Measurements from ENCODE around the gene PTPRG.

Gene PTPRG

DNA sequence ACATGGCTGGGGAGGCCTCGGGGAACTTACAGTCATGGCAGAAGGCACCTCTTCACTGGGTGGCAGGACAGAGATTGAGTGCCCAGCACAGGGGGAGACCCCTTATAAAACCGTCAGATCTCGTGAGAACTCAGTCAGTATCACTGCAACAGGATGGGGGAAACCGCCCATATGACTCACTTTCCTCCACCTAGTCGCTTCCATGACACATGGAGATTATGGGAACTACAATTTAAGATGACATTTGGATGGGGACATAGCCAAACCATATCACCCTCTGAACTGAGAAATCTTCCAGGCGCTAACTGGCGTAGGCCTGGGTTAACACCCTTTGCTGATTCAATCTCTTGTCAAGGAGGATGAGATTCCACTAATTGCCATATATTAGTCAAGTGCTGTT, 419.7 kb downstream of the PTPRG start:
- in situ Hi-C loops (cut with MboI; ENCODE audit: low sequenced_read_pairs): no loop called here

DNA sequence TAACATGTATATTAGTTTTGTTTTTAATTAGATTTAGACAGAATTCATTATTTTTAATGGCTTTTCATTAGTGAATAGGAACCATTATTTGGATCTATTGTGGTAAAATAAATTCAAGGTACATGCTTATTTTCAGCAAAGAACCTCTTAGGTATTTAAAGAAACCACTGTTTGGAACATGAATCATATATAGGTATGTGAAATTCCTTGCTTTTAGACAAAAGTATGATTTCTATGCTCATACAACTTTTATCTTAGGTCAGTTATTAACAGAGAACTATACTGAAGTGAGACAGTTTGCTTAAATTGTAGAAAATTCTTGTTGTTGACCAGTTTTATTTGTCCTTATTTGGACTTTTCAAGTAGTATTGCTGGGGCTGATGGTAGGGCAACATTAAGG, 422.1 kb downstream of the PTPRG start:
- in situ Hi-C loops (cut with MboI; ENCODE audit: low sequenced_read_pairs): no loop called here

DNA sequence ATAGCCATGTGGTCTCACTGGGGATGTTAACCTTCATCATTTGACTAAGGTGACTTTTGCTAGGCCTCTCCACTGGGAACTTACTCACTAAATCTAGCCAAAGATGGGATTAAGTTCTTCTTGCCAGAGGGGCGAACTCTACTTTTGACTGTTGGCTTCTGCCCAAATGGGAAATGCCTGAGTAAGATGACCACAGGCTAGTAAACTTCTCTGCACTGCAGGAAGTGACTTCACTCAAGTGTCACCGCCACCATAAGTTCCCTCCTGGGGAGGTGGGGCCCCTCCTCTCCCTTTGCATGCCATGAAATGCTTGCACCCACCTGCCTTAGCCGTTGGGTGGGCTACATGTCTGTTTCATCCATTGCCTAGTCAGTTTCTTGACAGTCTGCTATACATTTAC, 423.6 kb downstream of the PTPRG start:
- in situ Hi-C loops (cut with MboI; ENCODE audit: low sequenced_read_pairs): no loop called here

DNA sequence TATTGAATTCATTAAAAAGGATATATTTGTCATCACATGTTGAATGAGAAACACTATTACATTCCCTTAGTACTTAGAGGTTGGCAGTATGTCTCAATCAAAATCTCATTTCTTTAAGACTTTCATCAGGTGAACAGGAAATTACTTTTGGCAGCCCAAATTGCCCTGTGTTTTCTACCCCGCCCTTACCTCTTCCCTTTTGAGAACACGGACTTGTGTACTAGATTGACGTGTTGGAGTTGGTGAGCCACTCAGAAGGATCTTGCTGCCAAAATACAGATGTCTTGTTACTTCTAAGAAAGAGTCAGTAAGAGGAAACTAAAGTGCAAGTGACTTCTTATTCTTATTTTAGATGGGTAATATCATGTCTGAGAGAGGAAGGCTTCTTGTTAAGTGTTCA, 425.1 kb downstream of the PTPRG start:
- in situ Hi-C loops (cut with MboI; ENCODE audit: low sequenced_read_pairs): no loop called here

DNA sequence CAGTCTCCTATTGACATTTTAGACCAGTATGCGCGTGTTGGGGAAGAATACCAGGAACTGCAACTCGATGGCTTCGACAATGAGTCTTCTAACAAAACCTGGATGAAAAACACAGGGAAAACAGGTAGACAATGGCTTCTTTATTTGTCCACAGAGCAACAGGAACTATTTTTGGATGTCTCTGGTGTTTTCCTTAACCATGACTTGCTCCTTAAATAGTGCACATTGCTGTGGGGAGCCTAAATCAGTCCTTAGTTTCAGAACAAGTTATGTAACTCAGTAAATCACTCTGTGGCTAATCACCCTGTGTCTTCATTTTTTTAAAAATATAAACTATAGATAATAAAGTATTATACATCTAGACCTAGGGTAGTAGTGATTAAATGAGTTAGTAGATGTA, 428.3 kb downstream of the PTPRG start:
- in situ Hi-C loops (cut with MboI; ENCODE audit: low sequenced_read_pairs): no loop called here

DNA sequence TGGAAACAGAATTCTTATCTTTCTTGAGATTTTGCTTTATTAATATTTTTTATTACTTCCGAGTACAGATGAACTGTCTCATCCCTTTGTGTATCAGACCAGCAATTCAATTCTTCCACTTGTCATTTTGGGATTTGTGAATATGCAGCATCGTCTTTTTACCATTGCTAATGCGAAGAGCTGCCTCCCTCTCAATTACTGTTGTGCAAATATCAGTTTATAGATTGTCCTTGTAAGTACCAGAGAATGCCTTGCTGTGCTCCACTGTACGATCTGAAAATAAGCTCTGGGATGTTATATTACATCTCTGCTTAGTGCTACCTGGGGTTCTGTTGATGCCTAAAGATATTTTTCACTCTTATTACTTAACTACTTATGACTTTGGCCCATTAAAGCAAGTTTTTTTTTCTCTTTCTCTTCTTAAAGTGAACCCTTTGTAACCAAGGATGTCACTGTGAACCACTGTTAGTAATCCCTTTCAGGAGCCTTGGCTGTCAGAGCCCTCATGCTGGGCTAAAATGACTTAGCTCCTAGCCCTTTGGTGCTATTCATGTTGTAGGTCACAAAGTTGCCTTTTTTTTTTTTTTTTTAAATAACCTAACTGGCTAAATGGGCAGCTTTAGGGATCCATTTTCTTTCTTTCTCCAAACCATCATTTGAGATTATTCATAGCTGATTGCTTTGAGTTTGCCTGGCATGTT, 429.1 kb downstream of the PTPRG start:
- in situ Hi-C loops (cut with MboI; ENCODE audit: low sequenced_read_pairs): no loop called here

DNA sequence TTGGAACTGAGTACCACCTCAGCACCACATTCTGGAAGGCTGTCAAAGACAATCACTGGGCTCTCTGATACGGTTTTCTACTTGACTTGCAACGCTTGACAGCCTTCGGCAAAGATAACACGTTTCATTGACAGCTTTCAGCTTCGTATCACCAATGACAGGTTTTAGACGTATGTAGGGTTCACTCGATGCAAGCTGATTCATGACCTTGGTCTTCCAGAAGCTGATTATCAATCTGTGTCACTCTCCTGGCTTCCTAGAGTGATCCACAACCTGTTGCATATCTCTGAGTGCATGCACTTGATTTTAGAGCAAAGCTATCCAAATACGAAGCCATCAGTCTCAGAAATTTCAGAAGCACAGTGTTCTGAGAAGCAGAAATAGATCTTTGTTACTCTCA, 430.3 kb downstream of the PTPRG start:
- in situ Hi-C loops (cut with MboI; ENCODE audit: low sequenced_read_pairs): no loop called here

DNA sequence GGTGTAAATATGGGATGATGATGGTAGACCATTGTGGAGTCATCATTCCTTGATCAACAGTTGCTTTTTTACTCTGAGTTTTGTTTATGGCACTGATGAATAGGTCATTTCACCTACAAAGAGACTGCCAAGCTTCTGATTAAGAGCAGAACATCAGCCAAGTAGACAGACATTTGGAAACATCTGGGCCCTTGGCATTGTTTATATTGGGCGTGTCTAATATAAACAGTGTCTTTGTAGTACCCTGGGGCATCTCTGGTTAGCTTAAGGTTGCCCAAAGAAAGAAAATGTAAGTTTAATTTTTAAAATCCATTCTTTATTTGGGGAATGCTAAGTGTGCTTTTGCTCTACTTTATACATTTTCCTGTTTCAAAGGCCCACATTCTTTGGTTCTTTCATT, 435.0 kb downstream of the PTPRG start:
- in situ Hi-C loops (cut with MboI; ENCODE audit: low sequenced_read_pairs): no loop called here

DNA sequence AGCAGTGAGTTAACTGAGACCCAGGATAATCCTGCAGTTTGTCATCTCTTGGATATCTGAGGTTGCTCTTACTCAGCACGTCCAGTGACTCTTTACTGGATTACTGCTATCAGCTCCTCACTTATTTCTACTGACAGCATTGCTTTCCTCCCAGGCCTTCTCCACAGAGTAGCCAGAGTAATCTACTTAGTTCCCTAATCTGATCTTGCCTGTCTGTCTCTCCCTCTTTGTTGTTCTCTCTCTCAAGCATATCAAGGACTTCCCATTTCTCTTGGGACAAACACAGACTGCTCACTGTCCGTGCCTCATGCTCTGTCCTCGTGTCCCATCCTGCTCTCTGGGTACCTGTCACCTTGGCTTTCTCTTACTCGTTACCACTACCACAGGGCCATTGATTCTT, 435.7 kb downstream of the PTPRG start:
- in situ Hi-C loops (cut with MboI; ENCODE audit: low sequenced_read_pairs): no loop called here

DNA sequence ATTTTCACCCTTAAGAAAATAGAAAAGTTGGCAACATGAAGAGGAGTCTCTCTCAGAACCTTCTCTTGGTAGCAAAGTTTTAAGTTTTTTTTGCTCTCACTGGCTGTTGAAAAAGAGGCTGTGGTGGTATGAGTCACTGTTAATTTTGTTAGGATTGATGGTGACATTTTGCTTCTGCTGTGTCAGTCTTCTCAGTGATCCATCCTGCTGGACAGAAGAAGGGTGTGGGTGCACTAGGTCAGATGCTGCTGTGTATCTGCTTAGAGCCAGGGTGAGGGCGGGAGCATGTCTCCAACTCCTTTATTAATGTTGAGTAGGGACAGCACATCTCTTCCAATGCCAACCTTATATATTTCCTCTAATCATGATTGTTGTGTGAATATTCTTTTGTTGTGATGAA, 442.5 kb downstream of the PTPRG start:
- in situ Hi-C loops (cut with MboI; ENCODE audit: low sequenced_read_pairs): no loop called here

DNA sequence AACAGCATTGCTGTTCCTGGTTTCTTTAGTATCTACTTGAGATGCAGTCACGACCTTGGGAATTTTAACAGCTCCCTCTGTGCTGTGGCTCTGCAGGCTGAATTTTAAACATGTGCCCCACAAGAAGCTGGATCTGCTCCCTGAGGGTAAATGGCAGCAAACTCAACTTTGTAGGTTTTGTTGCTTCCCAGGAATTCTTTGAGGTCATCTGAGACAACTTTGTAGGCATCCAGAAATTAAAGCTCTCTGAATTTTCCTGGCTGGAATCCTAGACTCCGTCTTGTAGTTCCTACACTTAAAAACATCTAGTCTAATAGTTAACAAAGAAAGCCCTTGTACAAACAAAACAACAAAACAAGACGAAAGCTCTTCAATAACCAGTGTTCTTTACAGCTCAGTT, 445.7 kb downstream of the PTPRG start:
- in situ Hi-C loops (cut with MboI; ENCODE audit: low sequenced_read_pairs): no loop called here

DNA sequence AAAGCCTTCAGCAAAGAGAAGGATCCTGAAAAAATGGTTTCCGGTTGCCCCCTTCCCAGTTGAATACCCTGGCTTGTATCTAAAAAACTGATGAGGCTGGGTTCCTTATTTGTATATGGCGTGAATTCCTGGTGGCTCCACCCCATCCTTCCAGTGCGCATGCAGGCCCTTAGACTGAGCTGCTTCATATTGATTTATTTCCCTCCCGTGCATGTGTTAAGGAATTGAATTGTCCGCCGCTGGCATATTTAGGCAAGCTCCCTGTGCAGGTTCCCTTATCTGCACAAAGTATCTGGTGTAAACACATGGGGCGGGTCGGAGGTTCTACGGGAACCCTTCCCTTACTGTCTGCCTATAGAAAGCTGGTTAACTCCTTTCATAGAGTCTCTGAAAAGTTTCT, 449.6 kb downstream of the PTPRG start:
- in situ Hi-C loops (cut with MboI; ENCODE audit: low sequenced_read_pairs): no loop called here

DNA sequence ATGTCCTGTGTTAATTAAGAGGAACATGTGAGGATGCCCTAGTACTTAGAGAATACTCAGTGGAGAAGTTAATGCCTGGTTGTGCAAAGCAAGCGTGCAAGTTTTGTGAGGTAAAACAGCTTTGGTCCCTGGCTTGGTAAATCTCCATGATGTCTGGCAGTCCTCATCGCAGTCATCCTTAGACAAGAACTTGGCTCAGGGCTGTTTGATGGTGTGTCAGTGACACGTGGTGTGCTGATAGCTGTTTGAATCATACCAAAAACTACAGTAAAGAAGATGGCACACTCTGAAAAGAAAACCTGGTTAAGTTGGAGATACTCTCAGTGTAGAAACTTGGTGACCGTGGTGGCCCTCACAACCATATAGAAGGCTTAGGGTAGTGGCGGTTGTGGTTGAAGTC, 450.3 kb downstream of the PTPRG start:
- in situ Hi-C loops (cut with MboI; ENCODE audit: low sequenced_read_pairs): no loop called here

DNA sequence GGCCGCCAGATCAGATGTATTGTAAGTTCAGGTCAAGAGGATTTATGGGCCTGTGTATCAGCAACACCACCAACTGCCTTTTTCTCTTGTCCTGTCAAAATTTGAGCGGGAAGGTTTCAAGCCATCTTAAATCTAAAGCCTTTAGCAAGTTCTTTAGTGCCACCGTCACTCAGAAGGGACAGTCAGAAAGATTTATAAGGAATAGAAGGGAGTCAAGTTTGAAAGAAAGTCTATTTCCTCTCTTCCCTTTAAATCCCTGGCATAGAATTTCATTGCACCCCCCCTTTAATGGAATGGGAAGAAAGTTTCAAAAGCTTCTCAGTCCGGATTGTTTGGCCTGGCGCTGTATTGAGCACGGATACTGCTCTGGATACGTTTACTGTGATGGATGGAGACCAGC, 452.6 kb downstream of the PTPRG start:
- in situ Hi-C loops (cut with MboI; ENCODE audit: low sequenced_read_pairs): no loop called here

DNA sequence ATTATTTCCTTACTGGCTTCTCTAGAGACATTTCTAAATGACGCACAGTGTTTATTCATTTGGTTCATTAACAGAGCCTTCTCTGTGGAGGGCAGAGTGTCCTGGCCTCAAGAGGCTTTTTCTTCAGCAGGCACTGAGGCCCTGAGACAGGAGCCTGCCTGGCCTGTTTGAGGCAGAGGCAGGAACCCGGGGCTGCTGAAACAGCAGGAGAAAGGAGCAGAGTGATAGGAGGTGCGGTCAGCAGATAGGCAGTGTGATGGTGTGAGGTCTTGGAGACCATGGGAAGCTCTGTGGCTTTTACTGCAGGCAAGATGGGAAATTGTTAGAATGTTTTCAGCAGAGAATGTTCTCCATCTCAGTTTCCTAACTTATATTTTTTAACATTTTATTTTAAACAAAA, 453.7 kb downstream of the PTPRG start:
- in situ Hi-C loops (cut with MboI; ENCODE audit: low sequenced_read_pairs): no loop called here

DNA sequence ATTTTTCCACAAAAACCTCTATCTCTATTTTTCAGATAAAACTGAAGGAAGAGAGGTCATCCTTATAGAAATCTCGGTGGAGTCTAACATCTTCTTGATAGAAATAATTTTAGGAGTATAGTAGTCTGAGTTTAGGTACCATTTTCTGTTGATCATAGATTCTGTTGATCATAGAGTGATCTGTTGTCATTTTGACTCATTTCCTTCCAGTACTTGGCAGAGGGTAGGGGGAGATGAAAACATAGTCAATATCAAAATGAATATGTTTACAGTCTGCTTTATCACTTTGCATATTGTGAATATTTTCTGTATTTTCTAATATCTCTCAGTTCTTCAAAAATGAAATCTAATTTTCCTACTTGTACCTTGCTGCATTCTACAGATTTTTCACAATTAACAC, 458.5 kb downstream of the PTPRG start:
- in situ Hi-C loops (cut with MboI; ENCODE audit: low sequenced_read_pairs): no loop called here

DNA sequence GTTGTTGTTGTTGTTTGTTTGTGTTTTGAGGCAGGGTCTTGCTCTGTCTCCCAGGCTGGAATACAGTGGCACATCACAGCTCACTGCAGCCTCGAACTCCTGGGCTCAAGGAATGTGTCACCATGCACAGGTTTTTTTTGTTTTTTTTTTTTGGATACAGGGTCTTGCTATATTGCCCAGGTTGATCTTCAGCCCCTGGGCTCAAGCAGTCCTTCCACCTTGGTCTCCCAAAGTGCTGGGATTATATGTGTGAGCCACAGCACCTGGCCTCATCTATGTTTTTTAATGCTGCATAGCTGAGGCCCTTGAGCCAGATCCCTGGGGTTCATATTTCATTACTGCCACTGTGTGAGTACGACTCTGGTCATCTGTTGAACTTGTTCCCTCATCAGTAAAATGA, 459.3 kb downstream of the PTPRG start:
- in situ Hi-C loops (cut with MboI; ENCODE audit: low sequenced_read_pairs): no loop called here

DNA sequence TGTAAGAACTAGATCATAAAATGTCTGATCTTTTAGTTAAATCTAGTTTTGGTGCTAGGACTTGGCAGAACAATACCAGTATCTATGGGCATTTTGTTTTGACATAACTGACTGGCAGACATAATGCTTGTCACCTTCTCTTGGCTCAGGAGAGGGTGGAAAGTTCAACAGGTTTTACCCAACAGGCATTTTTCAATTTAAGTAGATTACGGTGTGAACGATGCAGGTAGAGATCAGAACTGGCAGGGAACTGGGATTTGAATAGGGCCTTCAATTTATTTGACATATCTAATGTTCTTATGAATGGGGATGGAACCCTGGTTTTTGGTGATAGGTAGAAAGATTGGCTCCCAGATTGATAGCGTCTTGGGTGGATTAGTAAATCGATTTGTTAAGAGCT, 460.9 kb downstream of the PTPRG start:
- in situ Hi-C loops (cut with MboI; ENCODE audit: low sequenced_read_pairs): no loop called here

DNA sequence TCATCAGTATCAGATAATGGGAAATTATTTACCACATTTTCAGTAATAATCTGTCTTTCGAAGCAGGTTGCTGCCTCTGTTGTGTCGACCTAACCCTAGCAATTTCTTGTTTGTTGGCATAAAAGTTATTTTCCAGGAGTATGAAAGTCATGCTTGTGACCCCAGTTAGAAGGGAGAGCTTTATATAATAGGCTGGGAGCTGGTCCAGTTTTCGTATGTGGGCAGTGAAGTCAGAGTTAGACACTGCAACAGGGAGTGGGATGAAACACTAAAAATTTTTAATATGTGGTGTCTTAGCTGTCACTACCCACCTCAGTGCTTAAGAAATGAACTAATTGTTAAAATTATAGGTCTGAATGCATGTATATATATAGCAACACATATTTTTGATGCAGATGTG, 463.5 kb downstream of the PTPRG start:
- in situ Hi-C loops (cut with MboI; ENCODE audit: low sequenced_read_pairs): no loop called here

DNA sequence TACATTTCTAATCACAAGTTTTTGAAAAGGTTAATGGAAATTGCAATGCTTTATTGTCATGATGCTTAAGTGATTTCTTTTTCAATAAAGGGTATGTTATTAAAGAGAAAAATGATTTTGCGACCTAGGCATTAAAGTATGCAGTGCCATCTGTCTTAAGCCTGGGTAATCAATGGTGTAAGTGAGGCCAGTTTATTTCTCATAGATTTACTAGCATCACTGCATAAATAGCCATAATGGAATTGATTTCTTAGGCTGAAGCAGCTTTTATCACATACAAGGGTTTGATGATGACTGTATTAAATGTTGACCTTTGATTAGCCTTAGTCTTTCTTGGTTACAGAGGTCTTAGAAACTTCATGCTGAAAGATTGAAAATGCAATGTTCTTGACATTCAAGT, 464.5 kb downstream of the PTPRG start:
- in situ Hi-C loops (cut with MboI; ENCODE audit: low sequenced_read_pairs): no loop called here

DNA sequence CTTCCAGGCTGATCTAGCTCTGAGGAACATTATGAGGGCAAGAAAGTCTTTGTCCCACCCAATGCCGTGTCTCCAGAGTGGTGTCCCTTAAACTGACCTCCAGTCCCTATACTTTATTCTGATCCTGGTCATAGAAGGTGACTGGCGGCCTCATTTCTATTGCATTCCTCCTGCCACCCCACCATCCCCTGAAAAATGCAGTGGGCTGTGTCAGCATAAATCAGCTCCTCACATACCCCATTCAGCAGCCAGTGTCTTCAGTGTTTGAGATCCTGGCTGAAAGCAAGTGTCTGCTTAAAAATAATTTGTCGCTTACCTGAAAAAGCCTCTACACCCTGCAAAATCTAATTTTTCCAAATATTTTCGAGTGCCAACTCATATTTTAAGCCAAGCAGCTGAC, 465.9 kb downstream of the PTPRG start:
- in situ Hi-C loops (cut with MboI; ENCODE audit: low sequenced_read_pairs): no loop called here

DNA sequence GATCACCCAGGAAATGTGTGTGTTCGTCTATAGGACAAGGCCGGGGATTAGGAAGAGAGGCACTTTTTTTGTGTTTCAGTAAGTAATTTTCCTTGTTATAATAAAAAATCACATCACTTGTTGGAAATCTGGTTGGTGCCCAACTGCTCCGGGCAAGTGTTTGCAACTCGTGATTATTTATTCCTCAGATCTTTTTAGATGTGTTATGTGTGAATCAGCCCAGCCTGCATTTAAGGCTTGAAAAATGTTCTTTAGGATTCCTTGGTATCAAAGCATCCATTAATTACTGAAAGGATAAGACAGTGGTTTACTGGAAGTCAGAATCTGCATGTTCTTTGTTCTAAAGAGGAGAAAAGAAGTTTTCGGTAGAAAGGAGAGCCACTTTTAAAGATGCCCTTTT, 466.4 kb downstream of the PTPRG start:
- in situ Hi-C loops (cut with MboI; ENCODE audit: low sequenced_read_pairs): no loop called here

DNA sequence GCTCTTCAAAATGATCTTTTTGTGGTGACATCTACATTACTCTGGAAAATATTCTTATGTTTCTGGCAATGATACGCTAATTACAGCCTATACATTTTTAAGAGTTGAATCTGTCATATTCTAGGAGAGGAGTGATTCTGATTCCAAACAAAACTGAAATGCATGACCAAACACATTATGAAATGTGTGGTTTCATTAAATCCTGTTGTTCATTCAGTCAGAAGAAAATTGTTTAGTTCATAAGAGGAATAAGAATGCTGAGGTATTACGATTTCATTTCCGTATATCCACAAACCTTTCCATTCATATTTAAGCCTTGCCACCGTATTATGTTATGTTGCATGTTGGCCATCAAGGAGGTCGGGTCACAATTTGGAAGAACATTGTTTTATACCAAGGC, 466.9 kb downstream of the PTPRG start:
- in situ Hi-C loops (cut with MboI; ENCODE audit: low sequenced_read_pairs): no loop called here

DNA sequence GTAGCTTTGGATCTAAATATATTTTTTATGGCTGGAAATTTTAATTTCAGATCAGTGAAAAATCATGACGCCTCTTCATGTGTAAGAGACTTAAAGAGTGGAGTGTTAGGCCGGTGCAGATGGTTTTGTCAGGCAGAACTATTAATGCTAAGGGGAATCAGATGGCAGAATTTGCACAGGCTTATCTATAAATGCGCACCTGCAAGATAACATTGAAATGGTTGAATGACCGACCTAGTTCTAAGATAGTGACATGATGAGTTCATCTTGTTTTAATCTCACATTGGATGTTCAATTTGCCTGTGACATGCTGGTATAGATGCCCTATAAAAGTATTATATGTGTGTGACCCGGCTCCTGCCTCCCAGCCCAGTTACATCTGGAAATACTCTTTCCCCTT, 471.4 kb downstream of the PTPRG start:
- in situ Hi-C loops (cut with MboI; ENCODE audit: low sequenced_read_pairs): no loop called here
